Measurements from ENCODE around the gene MOB1B.
A peak's percentile ranks its signal among the peaks of the same experiment; 100 is the strongest.
"Not testable (repeated sequence)": the region's sequence is repeated elsewhere in the genome, so short reads cannot be mapped to it uniquely, and the experiment has no call there.

The MOB1B gene

GRCh38 chr4:71004281-71004851 is 102.2 kb downstream of the MOB1B start:
- H3K36me3 Mint-ChIP-seq = peaks cover 62% of the 10 kb centered on the region
- H3K4me1 Mint-ChIP-seq = peaks cover 76% of the 10 kb centered on the region
- peak; percentile 75 for ATAC-seq
- H3K9me3 Mint-ChIP-seq = no peaks in the 10 kb centered on the region
- H3K4me3 Mint-ChIP-seq = peak overlapping the region; percentile 57
- DNase-seq (ENCODE audit: low spot score in 2 of 2) = peak; percentile 24 to 70
- peak overlapping the region; percentile 79 for H3K27ac Mint-ChIP-seq

- H3K4me3 Mint-ChIP-seq = peak overlapping the region; percentile 57
- ATAC-seq = not testable (repeated sequence)
- peaks cover 56% of the 10 kb centered on the region for H3K36me3 Mint-ChIP-seq
Observed at GRCh38 chr4:71005025-71005424, 102.9 kb downstream of the MOB1B start.

GRCh38 chr4:71006203-71006907 is 104.2 kb downstream of the MOB1B start:
- ATAC-seq (peak; percentile 64), DNase-seq (ENCODE audit: low spot score in 2 of 2) (no peak)
- no peaks in the 10 kb centered on the region for H3K9me3 Mint-ChIP-seq
- H3K4me3 Mint-ChIP-seq = peak overlapping the region; percentile 47
- H3K36me3 Mint-ChIP-seq = peaks cover 46% of the 10 kb centered on the region
- peaks cover 63% of the 10 kb centered on the region for H3K4me1 Mint-ChIP-seq
- H3K27ac Mint-ChIP-seq = peak overlapping the region; percentile 56

More at GRCh38 chr4:71005025-71005424, 102.9 kb downstream of the MOB1B start:
- DNase-seq (ENCODE audit: low spot score in 2 of 2); H3K9me3 Mint-ChIP-seq: not testable (repeated sequence)
- H3K27ac Mint-ChIP-seq = peak overlapping the region; percentile 79
- H3K4me1 Mint-ChIP-seq = peaks cover 76% of the 10 kb centered on the region

- DNase-seq (ENCODE audit: low spot score in 2 of 2) = no peak
- Mint-ChIP-seq H3K4me1 (peaks cover 53% of the 10 kb centered on the region), H3K9me3 (no peaks in the 10 kb centered on the region), H3K36me3 (peaks cover 45% of the 10 kb centered on the region), H3K4me3 (no peak overlapping the region), H3K27ac (no peak overlapping the region)
- ATAC-seq = no peak
Observed at GRCh38 chr4:71008196-71008595, 106.0 kb downstream of the MOB1B start.

GRCh38 chr4:71009086-71009485 is 106.9 kb downstream of the MOB1B start:
- H3K4me1 Mint-ChIP-seq = peaks cover 44% of the 10 kb centered on the region
- DNase-seq (ENCODE audit: low spot score in 2 of 2) (no peak), ATAC-seq (no peak)
- no peaks in the 10 kb centered on the region for H3K9me3 Mint-ChIP-seq
- H3K36me3 Mint-ChIP-seq = peaks cover 43% of the 10 kb centered on the region
- H3K27ac Mint-ChIP-seq = peak overlapping the region; percentile 1
- no peak overlapping the region for H3K4me3 Mint-ChIP-seq

GRCh38 chr4:71009890-71010588 is 107.9 kb downstream of the MOB1B start:
- ATAC-seq = peak; percentile 67
- no peak for DNase-seq (ENCODE audit: low spot score in 2 of 2)
- Mint-ChIP-seq H3K4me1 (peaks cover 40% of the 10 kb centered on the region), H3K36me3 (peaks cover 41% of the 10 kb centered on the region), H3K27ac (no peak overlapping the region), H3K4me3 (no peak overlapping the region), H3K9me3 (no peaks in the 10 kb centered on the region)

GRCh38 chr4:71011451-71011850 is 109.3 kb downstream of the MOB1B start:
- Mint-ChIP-seq H3K36me3 (peaks cover 34% of the 10 kb centered on the region), H3K27ac (no peak overlapping the region), H3K4me1 (peaks cover 33% of the 10 kb centered on the region), H3K4me3 (no peak overlapping the region), H3K9me3 (no peaks in the 10 kb centered on the region)
- no peak for ATAC-seq
- DNase-seq (ENCODE audit: low spot score in 2 of 2) = no peak

GRCh38 chr4:71017391-71017790 is 115.2 kb downstream of the MOB1B start:
- not testable (repeated sequence) for H3K9me3 Mint-ChIP-seq; DNase-seq (ENCODE audit: low spot score in 2 of 2); ATAC-seq; H3K4me3 Mint-ChIP-seq; H3K27ac Mint-ChIP-seq
- Mint-ChIP-seq H3K36me3 (peaks cover 21% of the 10 kb centered on the region), H3K4me1 (peaks cover 13% of the 10 kb centered on the region)

GRCh38 chr4:71020611-71021010 is 118.4 kb downstream of the MOB1B start:
- Mint-ChIP-seq H3K36me3 (peaks cover 36% of the 10 kb centered on the region), H3K9me3 (no peaks in the 10 kb centered on the region), H3K27ac (peak overlapping the region; percentile 32), H3K4me3 (no peak overlapping the region), H3K4me1 (no peaks in the 10 kb centered on the region)
- DNase-seq (ENCODE audit: low spot score in 2 of 2) (no peak), ATAC-seq (no peak)

- H3K4me1 Mint-ChIP-seq = no peaks in the 10 kb centered on the region
- H3K4me3 Mint-ChIP-seq = no peak overlapping the region
- H3K27ac Mint-ChIP-seq = no peak overlapping the region
- peaks cover 36% of the 10 kb centered on the region for H3K36me3 Mint-ChIP-seq
- ATAC-seq (no peak), DNase-seq (ENCODE audit: low spot score in 2 of 2) (no peak)
- no peaks in the 10 kb centered on the region for H3K9me3 Mint-ChIP-seq
Observed at GRCh38 chr4:71025654-71026053, 123.5 kb downstream of the MOB1B start.

- H3K27ac Mint-ChIP-seq = no peak overlapping the region
- H3K4me3 Mint-ChIP-seq = no peak overlapping the region
- no peaks in the 10 kb centered on the region for H3K9me3 Mint-ChIP-seq
- no peaks in the 10 kb centered on the region for H3K4me1 Mint-ChIP-seq
- H3K36me3 Mint-ChIP-seq = peaks cover 36% of the 10 kb centered on the region
- ATAC-seq = no peak
- DNase-seq (ENCODE audit: low spot score in 2 of 2) = no peak
Observed at GRCh38 chr4:71026086-71026485, 123.9 kb downstream of the MOB1B start.

- H3K4me3 Mint-ChIP-seq = no peak overlapping the region
- H3K36me3 Mint-ChIP-seq = peaks cover 21% of the 10 kb centered on the region
- no peak overlapping the region for H3K27ac Mint-ChIP-seq
- no peaks in the 10 kb centered on the region for H3K9me3 Mint-ChIP-seq
- no peak for ATAC-seq
- DNase-seq (ENCODE audit: low spot score in 2 of 2) = no peak
- peaks cover 5% of the 10 kb centered on the region for H3K4me1 Mint-ChIP-seq
Observed at GRCh38 chr4:71027611-71028010, 125.4 kb downstream of the MOB1B start.

- H3K36me3 Mint-ChIP-seq = peaks cover 2% of the 10 kb centered on the region
- peaks cover 11% of the 10 kb centered on the region for H3K4me1 Mint-ChIP-seq
- no peak for ATAC-seq
- H3K9me3 Mint-ChIP-seq = no peaks in the 10 kb centered on the region
- no peak overlapping the region for H3K4me3 Mint-ChIP-seq
- H3K27ac Mint-ChIP-seq = no peak overlapping the region
- no peak for DNase-seq (ENCODE audit: low spot score in 2 of 2)
Observed at GRCh38 chr4:71029504-71029903, 127.3 kb downstream of the MOB1B start.

- not testable (repeated sequence) for H3K9me3 Mint-ChIP-seq; ATAC-seq; DNase-seq (ENCODE audit: low spot score in 2 of 2); H3K4me3 Mint-ChIP-seq; H3K36me3 Mint-ChIP-seq
- Mint-ChIP-seq H3K4me1 (peaks cover 11% of the 10 kb centered on the region), H3K27ac (peak overlapping the region; percentile 29)
Observed at GRCh38 chr4:71032106-71032505, 129.9 kb downstream of the MOB1B start.
